ENCODE results near the gene PPARG.

PPARG gene

DNA sequence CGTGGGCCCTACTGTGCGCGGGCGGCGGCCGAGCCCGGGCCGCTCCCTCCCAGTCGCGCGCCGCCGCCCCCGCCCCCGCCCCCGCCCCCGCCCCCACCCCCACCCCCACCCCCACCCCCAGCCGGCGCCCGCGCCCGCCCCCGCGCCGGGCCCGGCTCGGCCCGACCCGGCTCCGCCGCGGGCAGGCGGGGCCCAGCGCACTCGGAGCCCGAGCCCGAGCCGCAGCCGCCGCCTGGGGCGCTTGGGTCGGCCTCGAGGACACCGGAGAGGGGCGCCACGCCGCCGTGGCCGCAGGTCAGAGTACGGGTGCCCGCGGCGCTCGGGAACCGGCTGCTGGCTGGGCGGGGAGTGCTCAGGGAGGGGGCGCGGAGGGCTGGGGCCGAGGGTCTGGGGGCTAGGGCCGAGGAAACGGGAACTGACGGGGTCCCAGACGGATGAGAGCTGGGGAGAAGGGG, 1.1 kb upstream of the PPARG start:
- no peak for DNase-seq (ENCODE audit: low read depth)
- H3K4me3 ChIP-seq (ENCODE audit: control insufficient read depth, low read depth, low read length): peak overlapping the region; percentile 70

DNA sequence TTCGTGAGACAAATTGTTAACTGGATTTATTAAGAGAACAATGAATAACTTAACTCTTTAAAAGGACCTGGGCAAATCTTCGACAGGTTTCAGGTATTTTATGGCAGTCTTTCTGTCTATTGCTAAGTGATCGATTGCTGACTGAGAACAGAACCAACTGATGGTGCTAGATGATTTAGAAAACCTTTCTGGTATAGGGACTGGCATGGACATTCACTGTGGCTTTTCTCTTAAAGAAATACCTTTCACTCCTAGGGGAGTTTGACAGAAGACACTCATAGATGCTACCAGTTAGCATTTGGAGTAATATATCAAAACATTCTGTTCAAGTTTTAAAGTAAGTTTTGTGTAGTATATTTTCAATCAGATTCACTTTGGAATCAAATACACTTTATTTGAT, 654 bp downstream of the PPARG start:
- peak overlapping the region; percentile 70 for H3K4me3 ChIP-seq (ENCODE audit: control insufficient read depth, low read depth, low read length)
- DNase-seq (ENCODE audit: low read depth): no peak
- TF ChIP-seq, protein P1, sequence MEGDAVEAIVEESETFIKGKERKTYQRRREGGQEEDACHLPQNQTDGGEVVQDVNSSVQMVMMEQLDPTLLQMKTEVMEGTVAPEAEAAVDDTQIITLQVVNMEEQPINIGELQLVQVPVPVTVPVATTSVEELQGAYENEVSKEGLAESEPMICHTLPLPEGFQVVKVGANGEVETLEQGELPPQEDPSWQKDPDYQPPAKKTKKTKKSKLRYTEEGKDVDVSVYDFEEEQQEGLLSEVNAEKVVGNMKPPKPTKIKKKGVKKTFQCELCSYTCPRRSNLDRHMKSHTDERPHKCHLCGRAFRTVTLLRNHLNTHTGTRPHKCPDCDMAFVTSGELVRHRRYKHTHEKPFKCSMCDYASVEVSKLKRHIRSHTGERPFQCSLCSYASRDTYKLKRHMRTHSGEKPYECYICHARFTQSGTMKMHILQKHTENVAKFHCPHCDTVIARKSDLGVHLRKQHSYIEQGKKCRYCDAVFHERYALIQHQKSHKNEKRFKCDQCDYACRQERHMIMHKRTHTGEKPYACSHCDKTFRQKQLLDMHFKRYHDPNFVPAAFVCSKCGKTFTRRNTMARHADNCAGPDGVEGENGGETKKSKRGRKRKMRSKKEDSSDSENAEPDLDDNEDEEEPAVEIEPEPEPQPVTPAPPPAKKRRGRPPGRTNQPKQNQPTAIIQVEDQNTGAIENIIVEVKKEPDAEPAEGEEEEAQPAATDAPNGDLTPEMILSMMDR (conservative IDR thresholded peaks at IDR 0.05; ENCODE audit: control insufficient read depth, insufficient read depth, low read depth, low read length): no peak

More for the DNA sequence above, 1.1 kb upstream of the PPARG start:
- TF ChIP-seq, protein P1 (conservative IDR thresholded peaks at IDR 0.05; ENCODE audit: control insufficient read depth, insufficient read depth, low read depth, low read length): no peak

DNA sequence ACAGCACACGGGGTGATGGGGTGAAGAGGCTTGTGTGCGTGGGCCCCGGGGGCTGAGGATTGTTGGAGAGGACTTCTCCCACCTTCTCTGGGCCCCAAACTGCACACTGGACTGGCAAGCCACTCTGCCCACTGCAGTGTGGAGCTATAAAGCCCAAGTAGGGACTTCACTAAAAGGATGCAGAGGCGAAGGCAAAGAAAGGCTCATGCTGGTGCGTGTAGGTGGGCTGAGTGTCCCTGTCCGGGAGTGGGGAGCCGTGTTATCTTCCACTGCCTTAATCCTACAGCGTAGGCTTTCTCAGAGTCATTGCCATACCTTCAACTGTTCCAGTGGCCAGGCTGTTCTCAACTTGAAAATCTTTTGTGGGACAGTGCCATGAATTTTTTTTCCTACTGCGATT, 3.9 kb downstream of the PPARG start:
- peak overlapping the region; percentile 70 for H3K4me3 ChIP-seq (ENCODE audit: control insufficient read depth, low read depth, low read length)
- no peak for DNase-seq (ENCODE audit: low read depth)
- TF ChIP-seq, protein P1 (conservative IDR thresholded peaks at IDR 0.05; ENCODE audit: control insufficient read depth, insufficient read depth, low read depth, low read length): no peak

DNA sequence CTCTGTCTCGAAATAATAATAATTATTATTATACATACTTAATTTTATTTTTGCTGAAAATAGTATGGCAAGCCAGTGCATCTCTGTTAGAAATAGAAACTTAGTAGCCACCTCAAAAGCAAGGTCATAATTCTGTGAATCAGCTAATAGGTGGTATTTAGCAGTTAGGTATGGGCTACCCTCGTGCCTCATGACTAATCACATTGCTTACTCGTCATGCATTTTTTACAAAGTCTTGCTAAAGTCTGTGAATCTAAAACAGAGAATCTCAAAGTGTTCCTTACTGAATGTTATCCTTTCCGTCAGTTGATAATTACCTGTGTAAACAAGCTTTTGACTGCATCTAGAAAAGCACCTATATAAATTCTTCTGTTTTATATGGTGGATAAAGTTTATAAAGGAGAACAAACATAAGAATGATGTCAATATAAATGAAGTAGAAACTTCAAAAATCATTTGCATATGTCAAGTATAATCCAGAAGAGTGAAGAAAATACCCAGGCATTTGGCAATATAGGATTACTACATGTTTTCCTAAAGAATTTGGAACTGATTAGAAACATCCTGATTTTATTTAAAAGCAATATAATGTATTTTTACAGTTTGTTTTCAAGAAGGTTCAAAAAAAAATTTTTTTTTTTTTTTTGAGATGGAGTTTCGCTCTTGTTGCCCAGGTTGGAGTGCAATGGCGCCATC, 6.2 kb downstream of the PPARG start:
- TF ChIP-seq, protein P1 (conservative IDR thresholded peaks at IDR 0.05; ENCODE audit: control insufficient read depth, insufficient read depth, low read depth, low read length): no peak
- peak; percentile 93 for DNase-seq (ENCODE audit: low read depth)
- H3K4me3 ChIP-seq (ENCODE audit: control insufficient read depth, low read depth, low read length): no peak overlapping the region

DNA sequence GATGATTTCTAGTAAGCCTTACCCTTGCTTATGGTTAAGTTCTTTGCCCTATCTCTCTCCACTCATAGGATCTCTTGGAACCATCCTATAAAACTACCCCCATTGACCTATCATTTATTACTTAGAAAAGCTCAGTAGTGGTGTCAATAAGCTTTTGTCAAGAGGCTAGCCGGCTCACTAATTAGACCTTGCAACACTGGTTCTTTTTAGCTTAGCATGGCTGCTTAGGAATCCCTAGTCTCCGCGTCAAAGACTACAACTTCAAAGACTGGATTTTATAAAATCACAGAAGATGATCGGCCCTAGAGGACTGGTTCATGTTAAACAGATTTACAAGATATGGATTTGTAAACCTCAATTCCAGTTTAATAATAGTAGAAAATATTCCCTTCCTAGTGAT, 7.6 kb downstream of the PPARG start:
- no peak overlapping the region for H3K4me3 ChIP-seq (ENCODE audit: control insufficient read depth, low read depth, low read length)
- TF ChIP-seq, protein P1 (conservative IDR thresholded peaks at IDR 0.05; ENCODE audit: control insufficient read depth, insufficient read depth, low read depth, low read length): no peak
- no peak for DNase-seq (ENCODE audit: low read depth)

DNA sequence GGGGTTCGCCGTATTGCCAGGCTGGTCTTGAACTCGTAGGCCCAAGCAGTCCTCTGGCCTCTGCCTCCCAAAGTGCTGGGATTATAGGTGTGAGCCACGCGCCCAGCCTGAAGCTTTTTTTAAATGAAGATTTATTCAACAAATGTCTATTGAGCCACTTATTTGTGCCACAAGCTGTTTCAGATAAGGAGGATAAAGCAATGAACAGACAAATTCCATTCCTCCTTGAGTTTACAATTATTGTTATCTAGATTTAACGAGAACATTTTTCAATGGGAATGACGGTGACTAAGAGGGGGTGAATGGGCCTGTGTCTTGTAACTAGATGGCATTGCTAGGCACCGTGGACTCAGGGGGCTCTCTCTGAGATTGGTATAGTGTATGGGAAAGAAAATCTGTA, 10.2 kb downstream of the PPARG start:
- no peak for DNase-seq (ENCODE audit: low read depth)
- TF ChIP-seq, protein P1 (conservative IDR thresholded peaks at IDR 0.05; ENCODE audit: control insufficient read depth, insufficient read depth, low read depth, low read length): no peak
- no peak overlapping the region for H3K4me3 ChIP-seq (ENCODE audit: control insufficient read depth, low read depth, low read length)
